HG03442 (cell line): ENCODE measurements around the gene FRMD8.
"Not testable (repeated sequence)": the region's sequence is repeated elsewhere in the genome, so short reads cannot be mapped to it uniquely, and the experiment has no call there.

Source experiments
- ATAC-seq: cut with Tn5 transposase; IDR thresholded peaks from one replicate; pipeline ENCODE4 v1.9.1; 2021; ENCODE audit warnings: mild to moderate bottlenecking, moderate library complexity; ENCODE audit not compliant: unreplicated experiment

Gene FRMD8

DNA sequence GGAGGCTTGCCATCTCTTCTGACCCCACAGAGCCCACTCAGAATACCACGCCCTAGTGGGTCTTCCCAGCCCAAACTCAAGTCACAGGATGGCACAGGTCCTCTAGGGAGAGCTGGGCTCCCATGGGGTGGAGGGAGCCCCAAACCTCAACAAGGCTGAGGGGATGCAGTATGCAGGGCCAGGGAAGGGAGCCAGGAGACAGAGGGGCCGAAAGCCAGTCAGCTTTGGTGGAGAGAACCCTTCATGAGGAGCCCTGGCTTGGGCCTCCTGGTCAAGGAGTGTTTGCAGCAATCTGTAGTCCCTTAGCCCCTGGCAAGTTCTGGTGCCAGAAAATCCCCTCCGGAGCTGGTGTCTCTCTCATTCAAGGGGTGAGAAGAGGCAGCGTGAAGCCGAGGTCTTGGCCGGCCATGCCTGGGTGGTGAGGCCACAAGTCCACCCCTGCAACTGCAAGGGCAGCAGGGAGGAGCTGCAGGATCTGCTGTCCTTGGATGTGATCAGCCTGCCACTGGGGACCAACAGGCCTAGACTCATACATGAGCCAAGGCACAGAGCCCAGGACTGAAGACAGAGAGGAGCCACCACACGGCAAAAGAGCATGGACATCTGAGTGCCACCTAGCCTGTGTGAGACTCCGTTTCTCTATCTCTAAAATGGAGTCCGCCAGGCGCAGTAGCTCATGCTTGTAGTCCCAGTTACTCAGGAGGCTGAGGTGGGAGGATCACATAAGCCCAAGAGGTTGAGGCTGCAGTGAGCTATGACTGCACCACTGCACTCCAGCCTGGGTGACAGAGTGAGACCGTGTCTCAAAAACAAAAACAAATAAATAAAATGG lies 60.2 kb downstream of the FRMD8 start:
- no peak for ATAC-seq

DNA sequence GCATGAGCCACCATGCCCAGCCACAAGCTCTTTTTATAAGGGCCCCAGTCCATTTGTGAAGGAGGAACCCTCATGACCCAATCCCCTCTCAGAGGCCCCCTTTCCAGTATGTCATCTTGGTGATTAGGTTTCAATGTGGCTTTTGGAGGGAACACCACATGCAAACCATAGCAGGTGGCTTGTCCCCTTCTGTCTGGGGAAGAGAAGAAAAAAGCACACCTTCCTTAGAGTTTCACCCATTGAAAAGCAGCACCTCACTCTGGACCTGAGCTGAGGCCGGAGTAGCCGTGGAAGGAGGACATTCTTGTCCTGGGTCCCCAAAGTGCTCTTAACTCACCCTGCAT lies 61.6 kb downstream of the FRMD8 start:
- ATAC-seq = no peak

- no peak for ATAC-seq
Measured at GRCh38 chr11:65448418-65449105, 62.1 kb downstream of the FRMD8 start.

GRCh38 chr11:65451301-65451700 lies 64.9 kb downstream of the FRMD8 start:
- ATAC-seq = not testable (repeated sequence)

- not testable (repeated sequence) for ATAC-seq
Measured at GRCh38 chr11:65452259-65452658, 65.8 kb downstream of the FRMD8 start.

- no peak for ATAC-seq
Measured at GRCh38 chr11:65452806-65453490, 66.5 kb downstream of the FRMD8 start.

DNA sequence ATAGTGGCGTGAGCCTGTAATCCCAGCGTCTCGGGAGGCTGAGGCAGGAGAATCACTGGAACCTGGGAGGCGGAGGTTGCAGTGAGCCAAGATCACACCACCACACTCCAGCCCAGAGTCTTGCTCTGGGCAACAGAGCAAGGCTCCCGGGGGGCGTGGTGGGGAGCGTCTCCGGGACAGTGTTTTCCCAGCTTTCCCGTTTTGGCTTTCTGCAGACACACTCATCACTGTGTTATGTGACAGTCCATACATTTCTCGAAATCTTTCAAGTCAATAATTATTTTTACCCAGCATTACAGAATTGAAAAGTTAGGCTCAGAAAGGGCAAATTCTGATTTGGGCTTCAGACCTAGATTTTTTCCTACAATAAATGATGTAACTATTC lies 67.9 kb downstream of the FRMD8 start:
- ATAC-seq = no peak

DNA sequence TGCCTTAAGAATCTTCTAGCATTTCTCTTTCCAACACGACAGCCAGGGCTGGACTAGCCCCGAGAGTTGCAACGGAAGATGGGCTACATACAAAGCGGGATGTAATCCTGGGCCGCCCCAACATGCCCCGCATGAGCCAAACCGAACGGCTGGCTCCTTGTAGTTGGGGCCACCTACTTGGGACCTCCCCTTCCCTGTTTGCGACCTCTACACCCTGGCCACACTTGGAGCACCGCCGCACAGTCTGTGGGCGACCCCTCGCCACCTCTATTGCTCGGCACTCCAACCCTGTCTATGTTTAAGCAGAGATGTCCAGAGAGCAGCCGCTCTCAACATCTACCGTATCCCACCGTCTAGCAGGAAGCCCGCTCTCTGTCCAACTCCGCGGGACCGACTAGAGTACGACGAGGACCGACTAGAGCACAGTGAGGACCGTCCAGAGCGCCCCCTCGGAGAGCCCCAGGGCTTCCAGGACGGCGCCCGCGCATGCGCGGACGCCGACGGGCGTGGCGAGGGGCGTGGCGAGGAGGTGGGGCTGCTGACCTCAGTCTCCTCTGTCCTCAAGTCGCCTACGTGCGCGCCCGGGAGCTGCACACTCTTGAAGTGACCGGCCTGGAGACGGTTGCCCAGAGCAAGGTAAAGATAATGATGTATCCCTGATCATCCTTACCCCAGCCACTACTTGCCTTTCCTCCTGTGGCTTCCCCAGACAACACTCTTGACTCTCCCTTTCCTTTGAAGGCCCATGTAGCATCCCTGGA lies 68.4 kb downstream of the FRMD8 start:
- ATAC-seq = peak; percentile 77

DNA sequence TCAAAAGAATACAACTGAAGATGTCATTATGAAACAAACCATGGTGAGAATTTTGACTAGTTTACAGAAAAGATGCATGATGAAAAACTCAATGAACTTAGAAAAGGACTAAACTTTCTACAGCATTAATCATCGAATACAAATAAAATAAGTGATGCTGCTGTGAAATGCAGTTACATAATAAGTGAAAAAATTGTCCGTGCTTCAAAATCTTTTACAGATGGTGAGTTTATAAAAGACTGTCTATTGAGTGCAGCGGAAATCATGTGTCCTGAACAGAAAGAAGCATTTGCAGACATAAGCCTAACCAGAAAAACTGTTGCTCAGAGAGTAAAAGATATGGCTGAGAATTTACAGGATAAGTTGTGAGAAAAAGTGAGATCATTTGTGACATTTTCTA lies 70.0 kb downstream of the FRMD8 start:
- ATAC-seq = no peak

DNA sequence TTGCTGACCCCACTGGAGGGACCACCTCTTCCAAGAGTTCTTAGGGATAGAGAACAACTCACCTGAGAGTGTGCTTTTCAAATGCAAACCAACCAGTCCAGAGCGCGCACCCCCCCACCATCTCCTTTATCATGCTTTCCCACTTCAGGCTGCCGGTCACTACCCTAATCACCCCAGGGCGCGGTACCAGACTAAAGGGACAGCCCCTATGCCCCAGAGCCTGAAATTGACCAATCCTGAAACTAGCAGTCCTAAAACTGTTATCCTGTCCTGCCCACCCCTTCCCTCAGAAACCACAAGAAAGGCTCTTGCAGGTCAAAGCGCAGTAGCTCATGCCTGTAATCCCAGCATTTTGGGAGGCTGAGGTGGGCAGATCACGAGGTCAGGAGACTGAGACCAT lies 73.1 kb downstream of the FRMD8 start:
- ATAC-seq = no peak
